Measurements from ENCODE around the gene HSD11B1L.

Gene HSD11B1L

GRCh38 chr19:5692723-5693194, 11.9 kb downstream of the HSD11B1L start:
- Histone ChIP-seq H3K79me1 (replicated peaks; ENCODE audit: low read length, poor library complexity, severe bottlenecking) (peaks cover 2% of the 10 kb centered on the region), H3K36me3 (ENCODE audit: control insufficient read depth in 1 of 2, insufficient read depth in 2 of 2, low read depth in 1 of 2, low read length in 2 of 2) (peaks cover 56 to 70% of the 10 kb centered on the region in 2 experiments), H3K14ac (ENCODE audit: low read length in 2 of 2) (no peak overlapping the region), H2BK5ac (ENCODE audit: low read depth, low read length, poor library complexity, severe bottlenecking) (no peak overlapping the region), H4K91ac (ENCODE audit: low read length) (no peak overlapping the region), H3K4me3 (ENCODE audit: insufficient read depth in 1 of 2, low read depth in 1 of 2, low read length in 2 of 2) (no peak overlapping the region), H3K9ac (ENCODE audit: low read length) (peak overlapping the region; percentile 92), H3K27ac (ENCODE audit: low read length, poor library complexity, severe bottlenecking) (no peak overlapping the region), H2BK12ac (ENCODE audit: low read length in 2 of 2) (no peak overlapping the region), H3K18ac (ENCODE audit: low read depth in 1 of 2, low read length in 2 of 2) (no peak overlapping the region), H3K4me2 (ENCODE audit: low read length, poor library complexity, severe bottlenecking) (no peak overlapping the region), H3K23ac (ENCODE audit: low read length in 2 of 2) (no peak overlapping the region), H2AFZ (ENCODE audit: low read depth, low read length) (no peak overlapping the region), H3K27me3 (ENCODE audit: control insufficient read depth in 1 of 2, insufficient read depth in 1 of 2, low read length in 2 of 2) (no peaks in the 10 kb centered on the region), H4K8ac (ENCODE audit: low read length) (peak overlapping the region; percentile 14), H2BK120ac (ENCODE audit: low read depth, low read length) (no peak overlapping the region), H2BK15ac (ENCODE audit: low read depth, poor library complexity, severe bottlenecking) (no peak overlapping the region), H3K4me1 (ENCODE audit: control insufficient read depth, insufficient read depth, low read depth, low read length) (peaks cover 24% of the 10 kb centered on the region), H2AK5ac (ENCODE audit: low read length, severe bottlenecking) (no peak overlapping the region), H3K4ac (ENCODE audit: low read depth in 1 of 2, low read length in 2 of 2) (no peak overlapping the region), H3K9me3 (ENCODE audit: control insufficient read depth, low read length) (no peaks in the 10 kb centered on the region)
- DNase-seq = peak; percentile 16
- WGBS = 92% methylated on average over 7 of the region's 7 CpGs

GRCh38 chr19:5693195-5694166, 12.7 kb downstream of the HSD11B1L start:
- no peak overlapping the region for H3K9ac ChIP-seq (ENCODE audit: low read length)
- no peak overlapping the region for H3K18ac ChIP-seq (ENCODE audit: low read depth in 1 of 2, low read length in 2 of 2)
- H2AFZ ChIP-seq (ENCODE audit: low read depth, low read length) = no peak overlapping the region
- no peak overlapping the region for H3K4me2 ChIP-seq (ENCODE audit: low read length, poor library complexity, severe bottlenecking)
- H2BK15ac ChIP-seq (ENCODE audit: low read depth, poor library complexity, severe bottlenecking) = no peak overlapping the region
- H3K4me1 ChIP-seq (ENCODE audit: control insufficient read depth, insufficient read depth, low read depth, low read length) = peaks cover 26% of the 10 kb centered on the region
- no peak overlapping the region for H2BK120ac ChIP-seq (ENCODE audit: low read depth, low read length)
- WGBS = 92% methylated on average over 36 of the region's 39 CpGs
- no peaks in the 10 kb centered on the region for H3K27me3 ChIP-seq (ENCODE audit: control insufficient read depth in 1 of 2, insufficient read depth in 1 of 2, low read length in 2 of 2)
- no peak overlapping the region for H3K27ac ChIP-seq (ENCODE audit: low read length, poor library complexity, severe bottlenecking)
- no peak overlapping the region for H3K14ac ChIP-seq (ENCODE audit: low read length in 2 of 2)
- H3K4me3 ChIP-seq (ENCODE audit: insufficient read depth in 1 of 2, low read depth in 1 of 2, low read length in 2 of 2) = no peak overlapping the region
- H4K91ac ChIP-seq (ENCODE audit: low read length) = peak overlapping the region; percentile 7
- no peak overlapping the region for H2BK12ac ChIP-seq (ENCODE audit: low read length in 2 of 2)
- H3K36me3 ChIP-seq (ENCODE audit: control insufficient read depth in 1 of 2, insufficient read depth in 2 of 2, low read depth in 1 of 2, low read length in 2 of 2) = peaks cover 61 to 75% of the 10 kb centered on the region in 2 experiments
- H2BK5ac ChIP-seq (ENCODE audit: low read depth, low read length, poor library complexity, severe bottlenecking) = no peak overlapping the region
- peaks cover 2% of the 10 kb centered on the region for H3K79me1 ChIP-seq (replicated peaks; ENCODE audit: low read length, poor library complexity, severe bottlenecking)
- DNase-seq = no peak
- H3K23ac ChIP-seq (ENCODE audit: low read length in 2 of 2) = no peak overlapping the region
- H4K8ac ChIP-seq (ENCODE audit: low read length) = peak overlapping the region; percentile 14
- no peaks in the 10 kb centered on the region for H3K9me3 ChIP-seq (ENCODE audit: control insufficient read depth, low read length)
- H2AK5ac ChIP-seq (ENCODE audit: low read length, severe bottlenecking) = no peak overlapping the region
- H3K4ac ChIP-seq (ENCODE audit: low read depth in 1 of 2, low read length in 2 of 2) = no peak overlapping the region

GRCh38 chr19:5694167-5694955, 13.5 kb downstream of the HSD11B1L start:
- H3K14ac ChIP-seq (ENCODE audit: low read length in 2 of 2) = no peak overlapping the region
- H3K9ac ChIP-seq (ENCODE audit: low read length) = no peak overlapping the region
- whole genome bisulfite sequencing = 97% methylated on average over 45 of the region's 45 CpGs
- H2AFZ ChIP-seq (ENCODE audit: low read depth, low read length) = no peak overlapping the region
- no peaks in the 10 kb centered on the region for H3K9me3 ChIP-seq (ENCODE audit: control insufficient read depth, low read length)
- H2BK5ac ChIP-seq (ENCODE audit: low read depth, low read length, poor library complexity, severe bottlenecking) = no peak overlapping the region
- H3K23ac ChIP-seq (ENCODE audit: low read length in 2 of 2) = peak overlapping the region in 1 of 2 experiments; percentile 17
- peaks cover 69 to 84% of the 10 kb centered on the region in 2 experiments for H3K36me3 ChIP-seq (ENCODE audit: control insufficient read depth in 1 of 2, insufficient read depth in 2 of 2, low read depth in 1 of 2, low read length in 2 of 2)
- H2BK15ac ChIP-seq (ENCODE audit: low read depth, poor library complexity, severe bottlenecking) = no peak overlapping the region
- peaks cover 4% of the 10 kb centered on the region for H3K79me1 ChIP-seq (replicated peaks; ENCODE audit: low read length, poor library complexity, severe bottlenecking)
- H3K27ac ChIP-seq (ENCODE audit: low read length, poor library complexity, severe bottlenecking) = no peak overlapping the region
- H4K8ac ChIP-seq (ENCODE audit: low read length) = peak overlapping the region; percentile 45
- H2AK5ac ChIP-seq (ENCODE audit: low read length, severe bottlenecking) = no peak overlapping the region
- peaks cover 26% of the 10 kb centered on the region for H3K4me1 ChIP-seq (ENCODE audit: control insufficient read depth, insufficient read depth, low read depth, low read length)
- H3K4ac ChIP-seq (ENCODE audit: low read depth in 1 of 2, low read length in 2 of 2) = no peak overlapping the region
- H3K4me2 ChIP-seq (ENCODE audit: low read length, poor library complexity, severe bottlenecking) = no peak overlapping the region
- H2BK12ac ChIP-seq (ENCODE audit: low read length in 2 of 2) = no peak overlapping the region
- no peak overlapping the region for H4K91ac ChIP-seq (ENCODE audit: low read length)
- H2BK120ac ChIP-seq (ENCODE audit: low read depth, low read length) = no peak overlapping the region
- no peak overlapping the region for H3K18ac ChIP-seq (ENCODE audit: low read depth in 1 of 2, low read length in 2 of 2)
- H3K4me3 ChIP-seq (ENCODE audit: insufficient read depth in 1 of 2, low read depth in 1 of 2, low read length in 2 of 2) = no peak overlapping the region
- DNase-seq = no peak
- no peaks in the 10 kb centered on the region for H3K27me3 ChIP-seq (ENCODE audit: control insufficient read depth in 1 of 2, insufficient read depth in 1 of 2, low read length in 2 of 2)
